ENCODE data around the gene DUOX2.
"Not testable (repeated sequence)": the region's sequence is repeated elsewhere in the genome, so short reads cannot be mapped to it uniquely, and the experiment has no call there.

- not testable (repeated sequence) for TF ChIP-seq POLR2A, CTCF (IDR thresholded peaks at IDR 0.05)
Observed at GRCh38 chr15:45073602-45074001, 40.4 kb downstream of the DUOX2 start.
